ENCODE measurements around the gene NFKBIE. TPM values are rescaled to one million over a fixed set of nuclear protein-coding genes. Genes with fewer than 3 reads are reported as not detected.

The NFKBIE gene
- total RNA-seq, 1 donor from 2014 or later = 8.0 TPM

DNA sequence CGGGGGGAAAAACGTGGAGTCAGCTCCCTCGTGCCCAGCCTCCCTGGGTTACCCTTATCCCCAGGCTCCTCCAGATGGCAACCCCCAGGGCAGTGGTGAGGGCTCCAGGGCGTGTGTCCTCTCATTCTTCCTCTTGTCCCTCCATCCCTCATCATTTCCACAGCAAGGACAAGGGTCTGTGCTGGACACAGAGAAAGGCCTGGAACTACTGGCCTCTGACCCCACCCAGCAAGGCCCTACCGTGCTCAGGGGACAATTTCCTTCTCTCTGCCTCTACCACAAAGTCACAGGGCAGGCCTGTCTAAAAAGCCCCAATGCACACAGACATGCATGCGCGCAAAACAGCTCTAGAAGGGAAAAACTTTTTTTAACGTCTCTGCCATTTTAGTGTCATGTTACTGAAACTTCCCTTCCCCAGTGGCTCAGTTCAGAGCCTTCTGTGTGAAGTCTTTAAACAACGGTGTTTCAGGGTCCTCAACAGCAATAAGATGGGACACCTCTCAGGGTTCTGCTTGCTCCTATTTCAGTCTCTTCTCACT lies 7.0 kb downstream of the NFKBIE start:
- DNase-seq (ENCODE audit: low spot score) = no peak

DNA sequence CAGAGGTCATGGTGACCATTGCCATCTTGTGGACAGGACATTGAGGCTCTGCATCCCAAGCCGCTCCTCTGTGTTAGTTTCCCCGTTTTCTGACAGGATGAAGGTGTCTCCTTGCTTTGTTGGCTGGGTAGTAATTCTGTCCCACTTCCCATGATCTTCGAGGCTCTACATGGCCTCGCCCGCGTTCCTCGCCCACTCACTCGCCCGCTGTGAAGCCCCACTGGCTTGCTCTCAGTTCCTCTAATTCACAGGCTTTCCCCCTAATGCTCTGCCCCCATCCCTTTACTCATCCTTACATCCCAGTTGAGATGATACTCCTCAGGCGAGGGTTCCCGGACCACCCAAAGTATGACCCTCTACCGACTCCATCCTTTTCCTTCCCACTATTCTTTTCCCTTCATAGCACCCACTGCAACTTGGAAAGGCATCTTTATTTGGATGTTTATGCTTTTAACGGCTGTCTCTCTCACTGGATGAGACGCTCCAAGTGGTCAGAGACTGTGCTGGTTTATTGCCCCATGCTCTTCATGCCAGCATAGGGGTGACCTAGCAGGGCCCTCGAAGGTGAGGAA lies 7.5 kb downstream of the NFKBIE start:
- DNase-seq (ENCODE audit: low spot score) = no peak

DNA sequence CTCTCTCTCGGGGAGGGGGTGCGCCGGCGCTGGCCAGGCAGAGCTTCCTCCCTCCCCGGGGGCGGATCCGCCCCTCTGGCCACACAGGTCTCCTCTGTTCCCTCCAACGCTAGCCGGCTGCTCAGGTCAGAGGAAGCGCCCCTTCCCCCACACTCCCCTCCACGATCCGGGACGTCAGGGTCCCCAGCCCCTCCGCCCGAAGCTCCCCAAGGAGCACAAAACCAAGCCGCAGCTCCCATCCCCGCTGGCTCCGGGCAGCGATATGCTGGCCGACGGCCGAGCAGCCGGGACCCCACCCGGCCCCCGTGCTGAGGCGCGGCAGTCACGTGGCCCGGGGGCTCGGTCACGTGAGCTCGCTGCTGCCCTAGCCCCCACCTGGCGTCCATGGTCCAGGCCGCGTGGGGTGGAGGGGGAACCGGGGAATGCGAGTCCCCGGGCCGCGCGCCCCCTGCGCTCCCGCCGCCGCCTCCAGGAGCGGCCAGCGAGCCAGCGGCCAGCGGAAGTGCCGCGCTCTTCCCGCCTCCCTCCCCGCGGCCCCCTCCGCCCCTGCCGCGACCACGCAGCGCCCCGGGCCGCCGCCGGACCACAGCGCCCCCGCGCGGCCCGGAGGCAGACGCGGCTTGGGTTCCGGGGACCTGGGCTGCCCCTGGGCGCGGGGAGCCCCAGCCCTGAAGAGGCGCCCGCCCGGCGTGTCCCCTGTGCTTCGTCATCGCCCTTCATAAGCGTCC lies 8.2 kb downstream of the NFKBIE start, which contains the start of gene SLC35B2:
SLC35B2 (minus strand) TSS at position 504 of the 728 bp plus-strand sequence; CDS start at position 386, 118 bp downstream.
- no peak for DNase-seq (ENCODE audit: low spot score)

DNA sequence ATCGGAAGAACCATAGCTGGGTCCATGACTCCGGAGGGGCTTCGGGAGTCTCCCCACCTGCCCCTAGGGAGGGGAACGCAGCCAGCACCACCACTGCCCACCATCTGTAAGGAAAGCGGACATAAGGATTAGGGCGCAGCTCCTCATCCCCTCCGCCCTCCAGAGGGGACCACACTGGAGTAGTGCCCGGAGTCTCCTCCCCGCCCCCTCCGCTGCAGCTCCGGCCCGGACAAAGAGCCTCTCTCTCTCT lies 8.7 kb downstream of the NFKBIE start:
- DNase-seq (ENCODE audit: low spot score) = no peak

DNA sequence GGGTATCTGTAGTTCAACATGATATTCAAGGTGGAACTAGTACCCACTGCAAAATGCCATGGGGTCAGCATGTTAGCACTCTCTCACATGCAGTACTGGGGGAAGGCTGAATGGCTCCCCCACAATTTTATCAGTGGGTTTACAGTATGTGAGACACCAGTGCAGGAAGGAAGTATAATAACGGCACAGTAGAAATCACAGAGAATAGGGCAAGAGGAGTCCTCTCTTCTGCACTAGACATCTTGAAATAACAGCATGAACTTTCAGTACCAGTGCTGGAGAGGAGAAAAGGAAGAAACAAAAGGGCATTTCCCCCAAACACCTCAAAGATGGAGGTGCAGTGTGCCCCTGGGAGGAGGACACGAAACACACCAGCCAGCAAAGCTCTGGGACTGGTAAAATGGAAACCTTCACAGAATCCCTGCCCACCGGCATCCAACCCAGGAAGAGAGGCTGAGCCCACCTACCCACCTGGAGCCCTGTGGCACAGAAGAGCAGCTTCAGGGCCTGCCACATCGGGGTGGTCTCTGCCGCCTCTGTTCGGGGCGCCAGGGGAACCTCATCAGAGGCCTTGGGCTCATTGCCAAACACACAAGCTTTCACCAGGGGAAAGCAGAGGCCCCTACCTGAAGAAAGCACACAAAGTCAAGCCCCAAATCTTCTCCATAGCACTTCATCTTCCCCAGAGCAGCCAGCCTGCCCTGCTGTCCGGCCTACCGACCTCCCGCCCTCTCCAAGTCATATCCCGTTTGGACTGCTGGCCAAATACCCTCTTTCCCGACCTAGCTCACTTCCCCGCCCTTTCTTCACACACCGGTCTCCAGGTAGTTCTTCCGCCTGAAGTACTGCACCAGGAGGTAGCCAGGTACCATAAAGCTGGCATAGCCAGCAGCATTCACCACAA lies 9.2 kb downstream of the NFKBIE start:
- no peak for DNase-seq (ENCODE audit: low spot score)

DNA sequence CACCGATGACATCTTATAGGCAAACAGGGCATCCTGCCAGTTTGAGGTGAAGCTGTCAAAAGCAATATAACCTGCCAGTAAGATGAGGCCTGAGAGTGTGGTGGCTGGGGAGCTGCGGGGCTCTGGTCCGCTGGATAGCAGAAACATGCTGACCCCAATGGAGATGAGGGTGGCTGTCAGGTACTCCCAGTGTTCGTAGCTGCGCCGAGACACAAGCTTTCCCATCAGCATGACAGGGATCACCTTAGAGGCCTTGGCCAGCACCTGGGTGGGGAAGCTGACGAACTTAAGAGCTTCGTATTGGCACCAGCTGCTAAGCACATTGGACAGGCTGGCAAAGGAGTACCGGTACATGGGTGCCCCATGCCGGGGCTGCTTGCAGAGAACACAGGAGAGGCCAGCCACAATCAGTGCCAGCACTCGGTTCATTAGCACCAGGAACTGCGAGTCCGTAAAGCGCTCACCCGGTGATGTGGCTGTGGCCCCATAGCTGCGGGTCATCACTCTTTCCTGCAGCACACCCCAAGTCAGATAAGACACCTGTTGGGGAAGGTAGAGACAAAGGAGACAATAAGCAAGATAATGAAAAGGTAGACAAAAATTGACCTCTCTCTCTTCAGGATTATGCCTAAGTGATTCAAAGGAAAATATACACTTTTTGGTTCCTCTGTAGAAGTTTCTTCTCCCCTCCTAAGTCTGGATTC lies 10.1 kb downstream of the NFKBIE start:
- DNase-seq (ENCODE audit: low spot score) = no peak

DNA sequence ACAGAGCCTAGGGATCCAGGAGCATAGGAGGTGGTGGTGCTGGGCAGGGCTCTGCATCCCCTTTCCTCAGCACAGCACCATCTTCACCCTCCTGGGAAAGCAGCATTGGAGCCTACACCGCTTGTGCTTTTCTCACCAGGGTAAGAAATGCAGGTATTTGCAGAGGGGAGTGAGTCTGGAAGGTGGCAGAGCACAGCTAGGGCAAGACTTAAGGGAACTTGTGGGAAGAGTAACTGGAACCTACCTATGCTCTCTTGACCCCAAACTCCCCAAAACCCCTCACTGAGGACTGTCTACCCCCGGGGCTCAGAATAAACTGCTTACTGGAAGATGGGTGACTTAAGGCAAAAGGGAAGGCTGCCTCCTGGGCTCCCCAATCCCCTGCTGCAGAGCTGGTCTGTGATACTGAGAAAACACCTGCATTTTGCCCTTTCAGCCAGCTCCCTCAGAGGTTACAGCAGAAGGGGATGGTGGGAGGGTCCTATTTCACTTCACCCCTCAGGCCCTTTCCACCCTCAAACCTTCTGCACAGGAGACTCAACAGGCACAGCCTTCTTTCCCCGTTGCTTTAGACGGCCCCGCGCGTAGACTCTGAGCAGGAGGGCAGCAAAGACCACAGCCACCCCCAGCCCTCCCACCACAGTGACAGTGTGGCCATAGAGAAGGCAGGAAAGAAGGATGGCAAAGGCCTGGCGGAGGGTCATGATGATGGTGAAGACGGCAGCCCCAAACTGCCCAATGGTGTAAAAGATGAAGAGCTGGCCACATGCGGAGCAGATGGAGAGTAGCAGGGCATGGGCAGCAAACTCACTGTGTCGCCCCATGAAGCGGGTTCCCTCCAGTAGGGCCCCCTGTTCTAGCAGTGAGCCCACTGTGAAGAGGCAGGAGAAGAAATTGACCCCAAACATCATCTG lies 10.9 kb downstream of the NFKBIE start:
- no peak for DNase-seq (ENCODE audit: low spot score)

DNA sequence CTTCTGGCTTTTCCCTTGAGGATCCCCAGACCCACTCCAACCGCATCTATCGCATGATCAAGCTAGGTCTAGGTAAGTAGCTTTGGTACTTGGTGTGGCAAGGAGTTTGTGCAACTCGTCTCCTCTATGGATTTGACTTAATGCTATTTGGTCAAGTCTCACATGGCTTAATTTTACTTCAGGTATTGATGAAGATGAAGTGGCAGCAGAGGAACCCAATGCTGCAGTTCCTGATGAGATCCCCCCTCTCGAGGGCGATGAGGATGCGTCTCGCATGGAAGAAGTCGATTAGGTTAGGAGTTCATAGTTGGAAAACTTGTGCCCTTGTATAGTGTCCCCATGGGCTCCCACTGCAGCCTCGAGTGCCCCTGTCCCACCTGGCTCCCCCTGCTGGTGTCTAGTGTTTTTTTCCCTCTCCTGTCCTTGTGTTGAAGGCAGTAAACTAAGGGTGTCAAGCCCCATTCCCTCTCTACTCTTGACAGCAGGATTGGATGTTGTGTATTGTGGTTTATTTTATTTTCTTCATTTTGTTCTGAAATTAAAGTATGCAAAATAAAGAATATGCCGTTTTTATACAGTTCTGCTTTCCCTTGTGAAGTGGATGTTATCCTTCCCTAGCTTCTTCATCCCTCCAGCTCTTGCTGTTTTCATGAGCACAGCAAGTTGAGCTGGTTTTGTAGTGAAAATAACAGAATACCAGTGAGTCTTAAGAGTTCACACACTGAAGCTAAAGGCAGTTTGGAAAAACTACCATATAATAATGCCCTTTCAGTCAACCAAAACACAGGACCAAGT lies 11.8 kb downstream of the NFKBIE start:
- DNase-seq (ENCODE audit: low spot score) = no peak

DNA sequence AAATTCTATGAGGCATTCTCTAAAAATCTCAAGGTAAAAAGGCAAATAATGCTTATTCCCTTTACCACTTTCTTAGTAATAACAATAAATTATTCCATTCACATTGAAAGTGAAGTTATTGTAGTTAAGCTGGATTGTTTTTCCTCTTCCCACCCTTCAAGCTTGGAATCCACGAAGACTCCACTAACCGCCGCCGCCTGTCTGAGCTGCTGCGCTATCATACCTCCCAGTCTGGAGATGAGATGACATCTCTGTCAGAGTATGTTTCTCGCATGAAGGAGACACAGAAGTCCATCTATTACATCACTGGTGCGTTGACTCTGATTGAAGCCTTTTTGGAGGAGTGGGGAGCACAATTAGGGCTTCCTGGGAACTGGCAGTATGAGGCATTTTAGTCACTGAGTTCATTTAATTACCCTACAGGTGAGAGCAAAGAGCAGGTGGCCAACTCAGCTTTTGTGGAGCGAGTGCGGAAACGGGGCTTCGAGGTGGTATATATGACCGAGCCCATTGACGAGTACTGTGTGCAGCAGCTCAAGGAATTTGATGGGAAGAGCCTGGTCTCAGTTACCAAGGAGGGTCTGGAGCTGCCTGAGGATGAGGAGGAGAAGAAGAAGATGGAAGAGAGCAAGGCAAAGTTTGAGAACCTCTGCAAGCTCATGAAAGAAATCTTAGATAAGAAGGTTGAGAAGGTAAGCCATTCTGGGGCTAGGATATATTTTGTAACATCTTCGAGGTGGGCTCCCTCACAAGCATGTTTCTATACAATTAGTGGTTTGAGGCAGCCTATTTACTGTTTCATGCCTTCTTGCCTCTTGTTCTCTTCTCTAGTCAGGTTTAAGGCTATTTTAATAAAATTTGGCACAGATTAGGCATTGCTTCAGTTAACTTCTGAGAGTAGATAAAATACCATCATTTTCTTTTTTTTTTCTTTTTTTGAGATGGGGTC lies 13.5 kb downstream of the NFKBIE start:
- no peak for DNase-seq (ENCODE audit: low spot score)

DNA sequence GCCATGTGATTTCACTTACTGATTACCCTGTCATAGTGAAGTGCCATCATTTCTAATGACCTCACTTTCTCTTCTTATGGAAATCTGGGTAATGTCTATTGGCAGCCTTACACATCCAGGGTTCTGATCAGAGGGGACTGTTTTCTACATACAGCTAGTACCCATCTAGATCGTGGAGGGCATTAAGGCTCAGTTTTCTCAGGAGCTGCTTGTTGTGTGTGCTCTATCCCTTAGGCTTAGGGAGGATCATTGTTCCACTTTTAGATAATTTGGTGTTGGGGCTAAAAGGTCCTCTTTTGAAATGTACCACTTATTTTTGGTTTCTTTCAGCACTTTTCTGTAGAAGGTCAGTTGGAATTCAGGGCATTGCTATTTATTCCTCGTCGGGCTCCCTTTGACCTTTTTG lies 14.6 kb downstream of the NFKBIE start:
- no peak for DNase-seq (ENCODE audit: low spot score)

DNA sequence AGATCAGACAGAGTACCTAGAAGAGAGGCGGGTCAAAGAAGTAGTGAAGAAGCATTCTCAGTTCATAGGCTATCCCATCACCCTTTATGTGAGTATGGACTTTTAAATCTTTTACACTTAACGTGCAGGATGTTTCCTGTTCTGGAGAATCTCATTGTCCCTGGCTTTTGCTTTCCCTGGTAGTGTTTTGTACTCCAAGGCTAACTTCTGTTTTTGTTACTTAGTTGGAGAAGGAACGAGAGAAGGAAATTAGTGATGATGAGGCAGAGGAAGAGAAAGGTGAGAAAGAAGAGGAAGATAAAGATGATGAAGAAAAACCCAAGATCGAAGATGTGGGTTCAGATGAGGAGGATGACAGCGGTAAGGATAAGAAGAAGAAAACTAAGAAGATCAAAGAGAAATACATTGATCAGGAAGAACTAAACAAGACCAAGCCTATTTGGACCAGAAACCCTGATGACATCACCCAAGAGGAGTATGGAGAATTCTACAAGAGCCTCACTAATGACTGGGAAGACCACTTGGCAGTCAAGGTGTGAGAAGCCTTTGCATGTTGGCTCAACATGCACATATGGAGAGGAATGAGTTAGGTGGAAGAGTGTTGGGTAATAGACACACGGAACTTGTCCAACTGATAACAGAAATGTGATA lies 15.2 kb downstream of the NFKBIE start:
- DNase-seq (ENCODE audit: low spot score) = no peak

DNA sequence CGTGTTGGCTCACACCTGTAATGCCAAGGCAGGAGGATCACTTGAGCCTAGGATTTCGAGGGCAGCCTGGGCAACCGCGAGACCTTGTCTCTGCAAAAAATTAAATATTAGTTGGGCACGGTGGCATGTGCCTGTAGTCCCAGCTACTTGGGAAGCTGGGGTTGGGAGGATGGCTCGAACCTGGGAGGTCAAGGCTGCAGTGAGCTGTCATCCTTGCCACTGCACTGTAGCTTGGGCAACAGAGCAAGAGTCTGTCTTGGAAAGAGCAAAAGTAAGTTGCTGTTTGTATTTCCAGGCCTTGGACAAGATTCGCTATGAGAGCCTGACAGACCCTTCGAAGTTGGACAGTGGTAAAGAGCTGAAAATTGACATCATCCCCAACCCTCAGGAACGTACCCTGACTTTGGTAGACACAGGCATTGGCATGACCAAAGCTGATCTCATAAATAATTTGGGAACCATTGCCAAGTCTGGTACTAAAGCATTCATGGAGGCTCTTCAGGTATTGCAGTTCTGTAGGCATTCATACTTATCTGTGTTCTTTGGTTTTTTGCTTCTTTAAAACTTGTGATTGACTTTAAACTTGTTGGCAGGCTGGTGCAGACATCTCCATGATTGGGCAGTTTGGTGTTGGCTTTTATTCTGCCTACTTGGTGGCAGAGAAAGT lies 16.1 kb downstream of the NFKBIE start:
- no peak for DNase-seq (ENCODE audit: low spot score)

DNA sequence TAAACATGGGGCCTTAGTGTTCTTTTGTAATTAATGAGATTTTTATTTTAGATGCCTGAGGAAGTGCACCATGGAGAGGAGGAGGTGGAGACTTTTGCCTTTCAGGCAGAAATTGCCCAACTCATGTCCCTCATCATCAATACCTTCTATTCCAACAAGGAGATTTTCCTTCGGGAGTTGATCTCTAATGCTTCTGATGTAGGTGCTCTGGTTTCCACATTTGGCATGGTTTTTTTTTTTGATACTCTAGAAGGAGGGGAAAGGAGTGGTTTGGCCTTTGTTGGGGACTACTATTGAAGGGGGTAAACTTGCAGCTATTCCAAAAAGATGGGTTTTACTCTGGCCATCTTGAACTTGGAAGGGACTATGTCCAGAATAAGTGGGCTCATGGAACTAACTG lies 16.8 kb downstream of the NFKBIE start:
- DNase-seq (ENCODE audit: low spot score) = no peak

DNA sequence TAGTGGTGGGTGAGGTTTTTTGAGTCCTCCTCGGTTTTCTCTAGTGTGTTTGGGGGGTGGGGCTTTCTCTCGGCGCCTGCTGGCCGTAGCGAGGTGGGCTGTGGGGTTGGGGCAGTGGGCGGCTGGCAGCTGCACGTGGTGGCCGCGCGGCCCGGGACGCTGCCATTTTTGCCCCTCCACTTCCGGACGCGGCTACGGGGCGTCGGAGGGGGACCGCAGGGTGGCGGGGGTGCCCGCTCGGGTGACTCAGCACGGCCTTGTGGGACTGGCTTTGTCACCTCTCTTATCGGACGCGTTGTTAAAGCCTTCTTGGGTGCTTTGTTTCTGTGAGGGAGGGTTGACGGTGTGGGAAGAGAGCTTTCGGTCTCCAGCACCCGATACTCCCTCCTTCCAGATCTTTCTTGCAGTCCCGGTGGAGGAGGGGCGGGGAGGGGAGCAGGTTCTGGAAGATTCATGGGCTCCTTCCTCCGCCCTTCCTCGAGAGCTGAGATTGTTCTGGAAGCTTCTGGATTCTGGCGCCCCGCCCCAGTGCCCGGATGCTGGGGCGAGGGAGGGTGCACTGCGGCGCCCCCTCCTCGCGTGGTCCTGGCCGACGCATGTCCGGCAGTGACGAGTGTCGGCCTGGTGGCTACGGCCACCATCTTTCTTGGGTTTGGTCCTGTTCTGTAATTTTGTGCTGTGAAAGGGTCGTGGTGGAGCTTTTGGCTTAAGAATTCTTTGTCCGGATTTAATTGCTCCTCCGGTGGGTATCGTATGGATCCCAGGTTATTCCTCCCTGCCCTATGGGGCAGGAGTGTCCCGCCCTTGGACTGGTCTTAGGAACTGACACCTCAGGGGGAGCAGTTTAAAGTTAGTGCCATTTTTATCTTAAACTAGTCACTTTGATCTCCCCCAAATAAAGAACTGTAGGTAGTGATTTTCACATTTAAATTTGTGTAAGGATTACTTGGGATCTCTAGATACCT lies 17.7 kb downstream of the NFKBIE start:
- DNase-seq (ENCODE audit: low spot score) = peak; percentile 82

DNA sequence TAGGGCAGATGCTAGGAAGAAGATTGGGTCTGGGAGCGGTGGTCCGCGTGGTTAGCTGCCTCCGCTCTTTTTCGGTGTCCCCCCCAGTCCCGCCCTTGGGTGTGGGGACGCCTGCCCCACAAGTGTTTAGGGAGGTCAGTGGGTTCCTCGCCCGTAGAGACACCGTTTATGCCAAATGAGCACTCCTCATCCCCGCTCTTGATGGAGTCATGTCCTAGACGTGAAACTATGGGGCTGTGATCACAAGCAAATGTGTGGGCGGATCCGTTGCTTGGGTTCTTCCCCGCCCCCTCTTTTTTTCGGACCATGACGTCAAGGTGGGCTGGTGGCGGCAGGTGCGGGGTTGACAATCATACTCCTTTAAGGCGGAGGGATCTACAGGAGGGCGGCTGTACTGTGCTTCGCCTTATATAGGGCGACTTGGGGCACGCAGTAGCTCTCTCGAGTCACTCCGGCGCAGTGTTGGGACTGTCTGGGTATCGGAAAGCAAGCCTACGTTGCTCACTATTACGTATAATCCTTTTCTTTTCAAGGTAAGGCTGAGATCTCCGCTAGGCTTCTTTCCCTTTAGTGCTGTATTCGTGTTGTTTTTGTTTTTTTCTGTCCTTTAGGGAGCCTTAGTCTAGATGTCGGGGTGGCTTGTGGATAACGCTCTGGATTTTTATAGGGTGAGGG lies 18.6 kb downstream of the NFKBIE start, which contains the start of gene HSP90AB1:
HSP90AB1 (plus strand) TSS at position 439 of the 675 bp plus-strand sequence. CDS start 1,529 bp downstream, outside the sequence.
- DNase-seq (ENCODE audit: low spot score) = peak; percentile 98

Measured in ureter (tissue), 1 donor.